ENCODE measurements around the gene MBNL1. TPM values are rescaled to one million over a fixed set of nuclear protein-coding genes. Genes with fewer than 3 reads are reported as not detected.

Gene MBNL1
- total and polyA plus RNA-seq, 2 donors (not counting 3 experiments of a cell fraction or from before 2014, with no cell fraction given): 179 to 362 TPM

DNA sequence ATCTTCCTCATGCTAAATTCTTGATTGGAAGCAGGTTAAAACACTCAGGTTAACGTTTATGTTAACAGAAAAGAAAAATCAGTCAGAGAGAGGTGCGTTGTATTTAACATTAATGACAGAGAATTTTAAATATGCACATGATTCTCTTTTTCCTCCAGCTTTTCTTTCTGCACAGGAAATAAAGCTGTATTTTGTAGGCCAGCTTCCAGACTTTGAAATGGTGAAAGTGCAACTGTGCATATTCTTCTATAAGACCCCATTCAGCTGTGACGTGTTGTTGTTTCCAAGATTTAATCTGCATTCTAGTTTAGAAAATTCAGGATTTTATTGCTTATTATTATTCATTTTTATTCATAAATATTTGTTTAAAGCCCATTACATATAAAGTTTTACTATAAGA, 11.8 kb downstream of the MBNL1 start:
- TF ChIP-seq GATA2 (IDR thresholded peaks at IDR 0.05; ENCODE audit: insufficient read depth, insufficient read length, low read depth, low read length) (no peak), POLR2AphosphoS5 (IDR thresholded peaks at IDR 0.05; ENCODE audit: insufficient read depth, low read depth, low read length) (no peak), MYC (IDR thresholded peaks at IDR 0.05; ENCODE audit: low read depth, low read length) (no peak), FOS (IDR thresholded peaks at IDR 0.05; ENCODE audit: borderline replicate concordance, insufficient read depth, low read length) (no peak), EZH2 (IDR thresholded peaks at IDR 0.05; ENCODE audit: borderline replicate concordance, low read depth, low read length, severe bottlenecking) (no peak), POLR2A (IDR thresholded peaks at IDR 0.05; ENCODE audit: low read depth, low read length) (no peak), JUN (IDR thresholded peaks at IDR 0.05; ENCODE audit: borderline replicate concordance, insufficient read depth, insufficient read length, low read depth) (no peak)
- TF ChIP-seq, protein P1, sequence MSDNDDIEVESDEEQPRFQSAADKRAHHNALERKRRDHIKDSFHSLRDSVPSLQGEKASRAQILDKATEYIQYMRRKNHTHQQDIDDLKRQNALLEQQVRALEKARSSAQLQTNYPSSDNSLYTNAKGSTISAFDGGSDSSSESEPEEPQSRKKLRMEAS (IDR thresholded peaks at IDR 0.05; ENCODE audit: insufficient read depth, insufficient read length): no peak
- TF ChIP-seq, protein P2, sequence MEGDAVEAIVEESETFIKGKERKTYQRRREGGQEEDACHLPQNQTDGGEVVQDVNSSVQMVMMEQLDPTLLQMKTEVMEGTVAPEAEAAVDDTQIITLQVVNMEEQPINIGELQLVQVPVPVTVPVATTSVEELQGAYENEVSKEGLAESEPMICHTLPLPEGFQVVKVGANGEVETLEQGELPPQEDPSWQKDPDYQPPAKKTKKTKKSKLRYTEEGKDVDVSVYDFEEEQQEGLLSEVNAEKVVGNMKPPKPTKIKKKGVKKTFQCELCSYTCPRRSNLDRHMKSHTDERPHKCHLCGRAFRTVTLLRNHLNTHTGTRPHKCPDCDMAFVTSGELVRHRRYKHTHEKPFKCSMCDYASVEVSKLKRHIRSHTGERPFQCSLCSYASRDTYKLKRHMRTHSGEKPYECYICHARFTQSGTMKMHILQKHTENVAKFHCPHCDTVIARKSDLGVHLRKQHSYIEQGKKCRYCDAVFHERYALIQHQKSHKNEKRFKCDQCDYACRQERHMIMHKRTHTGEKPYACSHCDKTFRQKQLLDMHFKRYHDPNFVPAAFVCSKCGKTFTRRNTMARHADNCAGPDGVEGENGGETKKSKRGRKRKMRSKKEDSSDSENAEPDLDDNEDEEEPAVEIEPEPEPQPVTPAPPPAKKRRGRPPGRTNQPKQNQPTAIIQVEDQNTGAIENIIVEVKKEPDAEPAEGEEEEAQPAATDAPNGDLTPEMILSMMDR (IDR thresholded peaks at IDR 0.05; ENCODE audit: extremely low read depth in 1 of 2, insufficient read depth in 1 of 2, low read depth in 1 of 2, low read length in 2 of 2): no peak
- no peak overlapping the region for H3K9ac ChIP-seq (replicated peaks; ENCODE audit: extremely low read depth, insufficient read depth, low read length)
- H3K4me3 ChIP-seq (replicated peaks in 1 of 3; ENCODE audit: insufficient read depth in 1 of 3, low read depth in 1 of 3, low read length in 3 of 3): no peak overlapping the region
- no peak for FAIRE-seq
- peak overlapping the region; percentile 53 for H3K4me2 ChIP-seq (ENCODE audit: insufficient read depth, low read length)
- ChIA-PET POLR2A (interaction anchor here (1.1 kb wide), 1 partner anchor 13 kb away, joined by 3 read pairs; the partner anchor contains the start of gene MBNL1), CTCF (interaction anchor here (0.9 to 1.5 kb wide), 5 partner anchors 10 to 208 kb away, joined by 3 to 5 read pairs (median 4); no protein-coding TSS in a partner anchor)
- no peak overlapping the region for H2AFZ ChIP-seq (ENCODE audit: low read depth, low read length)
- H4K20me1 ChIP-seq (replicated peaks; ENCODE audit: control insufficient read depth, extremely low read depth, insufficient read depth, low read length): peaks cover 51% of the 10 kb centered on the region
- peaks cover 0 to 3% of the 10 kb centered on the region in 2 experiments for H3K36me3 ChIP-seq (ENCODE audit: control insufficient read depth in 2 of 2, extremely low read depth in 1 of 2, insufficient read depth in 2 of 2, low read length in 2 of 2)
- intact Hi-C loops (cut with micrococcal nuclease): no loop called here
- H3K9me3 ChIP-seq (replicated peaks; ENCODE audit: control insufficient read depth, insufficient read depth, low read length): no peaks in the 10 kb centered on the region
- no peaks in the 10 kb centered on the region for H3K9me1 ChIP-seq (replicated peaks; ENCODE audit: control insufficient read depth, extremely low read depth, insufficient read depth, low read length)
- peaks cover 100% of the 10 kb centered on the region for H3K79me2 ChIP-seq (ENCODE audit: control insufficient read depth, insufficient read depth, low read length)
- no peaks in the 10 kb centered on the region for H3K27me3 ChIP-seq (ENCODE audit: control insufficient read depth in 2 of 2, insufficient read depth in 2 of 2, low read length in 2 of 2)
- dilution Hi-C loops (cut with MboI; ENCODE audit: extremely low pct_ligation_motif_present, low sequenced_read_pairs): no loop called here
- no peak overlapping the region for H3K27ac ChIP-seq (ENCODE audit: insufficient read depth, low read depth, low read length)
- BruUV-seq (replicated peaks): no TSS peak
- DNase-seq (ENCODE audit: low read depth, low spot score): no peak
- peaks cover 65% of the 10 kb centered on the region for H3K4me1 ChIP-seq (ENCODE audit: control insufficient read depth, extremely low read depth, insufficient read depth, low read length)
